GM21619 (cell line): ENCODE data around the gene IGSF9B.

ENCODE experiments used
- ATAC-seq: cut with Tn5 transposase; IDR thresholded peaks from one replicate; pipeline ENCODE4 v1.9.1; 2021; ENCODE audit not compliant: unreplicated experiment

IGSF9B gene

GRCh38 chr11:133865466-133865865, 91.3 kb downstream of the IGSF9B start:
- ATAC-seq = no peak

- no peak for ATAC-seq
These were observed 92.0 kb downstream of the IGSF9B start for GRCh38 chr11:133864756-133865155.

- ATAC-seq = no peak
These were observed 96.6 kb downstream of the IGSF9B start for GRCh38 chr11:133860151-133860550.
